ENCODE data around the gene PRELID3B.
"Not testable (repeated sequence)": the region's sequence is repeated elsewhere in the genome, so short reads cannot be mapped to it uniquely, and the experiment has no call there.

The PRELID3B gene

GRCh38 chr20:59025511-59025910 is 17.1 kb downstream of the PRELID3B start:
- no peak for DNase-seq (ENCODE audit: low read depth)

GRCh38 chr20:59025086-59025485 is 17.5 kb downstream of the PRELID3B start:
- no peak for DNase-seq (ENCODE audit: low read depth)

GRCh38 chr20:59024111-59024530 is 18.5 kb downstream of the PRELID3B start:
- DNase-seq (ENCODE audit: low read depth), result no peak

- no peak for DNase-seq (ENCODE audit: low read depth)
Measured at GRCh38 chr20:59023616-59024015, 19.0 kb downstream of the PRELID3B start.

GRCh38 chr20:59022754-59023153 is 19.8 kb downstream of the PRELID3B start:
- no peak for DNase-seq (ENCODE audit: low read depth)

GRCh38 chr20:59020938-59021551 is 21.5 kb downstream of the PRELID3B start:
- DNase-seq (ENCODE audit: low read depth), result no peak

GRCh38 chr20:59019217-59019616 is 23.4 kb downstream of the PRELID3B start, which contains the start of gene TUBB1:
Gene TUBB1 (plus strand): TSS chr20:59019429. CDS start chr20:59019523, 94 bp downstream.
- DNase-seq (ENCODE audit: low read depth), result no peak

GRCh38 chr20:59018817-59019216 is 23.8 kb downstream of the PRELID3B start:
- no peak for DNase-seq (ENCODE audit: low read depth)

GRCh38 chr20:59017493-59018231 is 24.9 kb downstream of the PRELID3B start:
- DNase-seq (ENCODE audit: low read depth), result no peak

GRCh38 chr20:59016795-59017492 is 25.6 kb downstream of the PRELID3B start:
- no peak for DNase-seq (ENCODE audit: low read depth)

- DNase-seq (ENCODE audit: low read depth), result no peak
Measured at GRCh38 chr20:59015812-59016711, 26.5 kb downstream of the PRELID3B start.

GRCh38 chr20:59015411-59015810 is 27.2 kb downstream of the PRELID3B start:
- no peak for DNase-seq (ENCODE audit: low read depth)

- no peak for DNase-seq (ENCODE audit: low read depth)
Measured at GRCh38 chr20:59014680-59015389, 27.8 kb downstream of the PRELID3B start.

- DNase-seq (ENCODE audit: low read depth), result no peak
Measured at GRCh38 chr20:59013959-59014608, 28.5 kb downstream of the PRELID3B start.

- DNase-seq (ENCODE audit: low read depth), result no peak
Measured at GRCh38 chr20:59013031-59013951, 29.3 kb downstream of the PRELID3B start.

GRCh38 chr20:59011874-59012157 is 30.8 kb downstream of the PRELID3B start:
- not testable (repeated sequence) for DNase-seq (ENCODE audit: low read depth)

GRCh38 chr20:59010995-59011873 is 31.4 kb downstream of the PRELID3B start:
- DNase-seq (ENCODE audit: low read depth), result no peak

GRCh38 chr20:59010321-59010994 is 32.1 kb downstream of the PRELID3B start:
- DNase-seq (ENCODE audit: low read depth), result no peak

All from stimulated activated CD8-positive, alpha-beta memory T cell treated with anti-CD3 and anti-CD28 coated beads, Interleukin-15, amount 100 ng/mL, for 1 hour (primary cell).